Endothelial cell of umbilical vein (primary cell): ENCODE data around the gene PALD1. TPM values are rescaled to one million over a fixed set of nuclear protein-coding genes. Genes with fewer than 3 reads are reported as not detected.

Experiments
- BruUV-seq: library from RNA; stranded (reverse); fragments of 400-500 nt; replicated peaks from 2 replicates; lab custom pipeline; 2021; lab: Mats Ljungman, UMichigan
- CTCF ChIA-PET: fragments of 300-600, 350-600 bp; sonication (Branson Sonifier 250); formaldehyde crosslinking; loops from one replicate; lab custom pipeline; 2021; ENCODE audit warnings: antibody characterized with exemption, inconsistent platforms; lab: Charles Lee
- POLR2A ChIA-PET: fragments of 300-600, 350-600 bp; sonication (Branson Sonifier 250); formaldehyde crosslinking; loops from one replicate; lab custom pipeline; 2021; ENCODE audit warnings: antibody characterized with exemption, inconsistent platforms; lab: Charles Lee
- DNase-seq: peaks from one replicate; pipeline ENCODE4 v3.0.0-alpha.2; 2011; ENCODE audit warnings: low read depth, low spot score
- FAIRE-seq: peaks from 2 replicates; lab custom pipeline; 2011; peaks lifted over from hg19 to GRCh38; lab: Jason Lieb, UNC
- H2AFZ ChIP-seq: 2 replicates; pipeline ENCODE4 v1.6.0; 2012; ENCODE audit warnings: low read depth, low read length, control low read depth, inconsistent platforms
- H3K27ac ChIP-seq: 2 replicates; pipeline ENCODE4 v1.5.1; 2011; ENCODE audit warnings: low read depth, mild to moderate bottlenecking, control low read depth, low read length, moderate library complexity; ENCODE audit not compliant: insufficient read depth
- H3K27me3 ChIP-seq, 2 experiments: 2 replicates each; pipeline versions ENCODE4 v1.6.0 to v1.6.1; 2011; ENCODE audit warnings: low read length in 2 of 2, mixed read lengths in 1 of 2; ENCODE audit not compliant: control insufficient read depth in 2 of 2, insufficient read depth in 2 of 2
- H3K36me3 ChIP-seq, 2 experiments: 2 replicates in 1 of 2; 3 replicates in 1 of 2; pipeline ENCODE4 v1.5.1; 2011; ENCODE audit warnings: low read length in 2 of 2, mild to moderate bottlenecking in 1 of 2, moderate library complexity in 1 of 2; ENCODE audit not compliant: control insufficient read depth in 2 of 2, insufficient read depth in 2 of 2; ENCODE audit errors: extremely low read depth in 1 of 2
- H3K4me1 ChIP-seq: 3 replicates; pipeline ENCODE4 v1.5.1; 2011; ENCODE audit warnings: mild to moderate bottlenecking, low read length; ENCODE audit not compliant: control insufficient read depth, insufficient read depth; ENCODE audit errors: extremely low read depth
- H3K4me2 ChIP-seq: 2 replicates; pipeline ENCODE4 v1.6.1; 2011; ENCODE audit warnings: low read length, control low read depth, mixed read lengths; ENCODE audit not compliant: insufficient read depth
- H3K4me3 ChIP-seq, 3 experiments: fragments of 200-600 bp in 1 of 3; sonication (generic), shearing (Covaris generic) in 1 of 3; replicated peaks in 1 of 3; 2 replicates each; pipeline ENCODE4 v1.5.1; 2011 to 2016; ENCODE audit warnings: control low read depth in 3 of 3, low read length in 3 of 3, mild to moderate bottlenecking in 2 of 3, inconsistent platforms in 1 of 3, low read depth in 1 of 3, moderate library complexity in 1 of 3; ENCODE audit not compliant: insufficient read depth in 1 of 3
- H3K79me2 ChIP-seq: 2 replicates; pipeline ENCODE4 v1.6.0; 2012; ENCODE audit warnings: low read length, inconsistent platforms; ENCODE audit not compliant: control insufficient read depth, insufficient read depth
- H3K9ac ChIP-seq: replicated peaks from 2 replicates; pipeline ENCODE3; 2011; ENCODE audit warnings: low read length, control low read depth; ENCODE audit not compliant: insufficient read depth; ENCODE audit errors: extremely low read depth
- H3K9me1 ChIP-seq: replicated peaks from 3 replicates; pipeline ENCODE4 v1.6.0; 2011; ENCODE audit warnings: mild to moderate bottlenecking, low read length; ENCODE audit not compliant: control insufficient read depth, insufficient read depth; ENCODE audit errors: extremely low read depth
- H3K9me3 ChIP-seq: replicated peaks from 2 replicates; pipeline ENCODE4 v1.5.1; 2012; ENCODE audit warnings: low read length, inconsistent platforms; ENCODE audit not compliant: control insufficient read depth, insufficient read depth
- H4K20me1 ChIP-seq: replicated peaks from 2 replicates; pipeline ENCODE3; 2011; ENCODE audit warnings: mild to moderate bottlenecking, low read length; ENCODE audit not compliant: control insufficient read depth, insufficient read depth; ENCODE audit errors: extremely low read depth
- CTCF ChIP-seq, 2 donors: IDR thresholded peaks; 1 replicate in 1 of 2; 2 replicates in 1 of 2; pipeline ENCODE4 v1.5.1; 2011; ENCODE audit warnings: low read length in 2 of 2, mild to moderate bottlenecking in 2 of 2, moderate library complexity in 2 of 2, control low read depth in 1 of 2, inconsistent platforms in 1 of 2, low read depth in 1 of 2; ENCODE audit not compliant: insufficient read depth in 1 of 2; ENCODE audit errors: extremely low read depth in 1 of 2
- EZH2 ChIP-seq: IDR thresholded peaks from 2 replicates; pipeline ENCODE4 v1.6.1; 2012; ENCODE audit warnings: borderline replicate concordance, low read depth, mild to moderate bottlenecking, moderate library complexity, low read length, inconsistent platforms; ENCODE audit not compliant: severe bottlenecking
- FOS ChIP-seq: IDR thresholded peaks from 2 replicates; pipeline ENCODE4 v1.6.1; 2011; ENCODE audit warnings: mild to moderate bottlenecking, low read length, moderate library complexity, borderline replicate concordance; ENCODE audit not compliant: insufficient read depth
- GATA2 ChIP-seq: IDR thresholded peaks from 2 replicates; pipeline ENCODE4 v1.7.0; 2011; ENCODE audit warnings: low read depth, mild to moderate bottlenecking, moderate library complexity, mixed read lengths, low read length; ENCODE audit not compliant: insufficient read length, insufficient read depth
- JUN ChIP-seq: IDR thresholded peaks from 2 replicates; pipeline ENCODE4 v1.6.1; 2011; ENCODE audit warnings: borderline replicate concordance, low read depth; ENCODE audit not compliant: insufficient read length, insufficient read depth
- MAX ChIP-seq: IDR thresholded peaks from 2 replicates; pipeline ENCODE4 v1.6.1; 2011; ENCODE audit not compliant: insufficient read depth, insufficient read length
- MYC ChIP-seq: IDR thresholded peaks from one replicate; pipeline ENCODE4 v1.6.1; 2011; ENCODE audit warnings: mild to moderate bottlenecking, low read depth, low read length
- POLR2A ChIP-seq: IDR thresholded peaks from 2 replicates; pipeline ENCODE4 v1.6.1; 2012; ENCODE audit warnings: low read depth, mild to moderate bottlenecking, control low read depth, low read length
- POLR2AphosphoS5 ChIP-seq: IDR thresholded peaks from 2 replicates; pipeline ENCODE4 v1.6.1; 2012; ENCODE audit warnings: low read depth, mild to moderate bottlenecking, control low read depth, low read length, moderate library complexity; ENCODE audit not compliant: insufficient read depth
- dilution Hi-C: fragments of 300-500 bp; cut with MboI; formaldehyde crosslinking; loops from one replicate; pipeline ENCODE4 v1.15.0; 2019; ENCODE audit warnings: low sequenced_read_pairs; ENCODE audit not compliant: extremely low pct_ligation_motif_present
- intact Hi-C: fragments of 100-400 bp; cut with micrococcal nuclease; formaldehyde crosslinking; loops from one replicate; pipeline ENCODE4 v1.10.0; 2022
- polyA plus RNA-seq, 4 experiments: library from polyadenylated mRNA; depleted of rRNA in 3 of 4; stranded (reverse) in 3 of 4; unstranded in 1 of 4; fragments of >200 nt; gene quantifications; 2 replicates each; pipeline versions ENCODE4 v1.2.1 to v1.2.3, GENCODE V29; 2011 to 2012; ENCODE audit warnings: missing spikeins in 1 of 4
- total RNA-seq: library from RNA; stranded (reverse); gene quantifications from 2 replicates; pipeline ENCODE4 v1.2.3, GENCODE V29; 2021

The PALD1 gene
- total and polyA plus RNA-seq, 2 donors (not counting 3 experiments of a cell fraction or from before 2014, with no cell fraction given), result 16.6 to 73.3 TPM

- CTCF ChIA-PET, result no interaction called here
- FAIRE-seq, result no peak
- no peak within 1 kb of the TSS for H2AFZ ChIP-seq
Measured at GRCh38 chr10:70602665-70603448, 124.3 kb downstream of the PALD1 start, which contains the start of gene PRF1. Gene PRF1 (minus strand): TSS chr10:70602741. CDS start chr10:70600902, 1,839 bp downstream.

More at GRCh38 chr10:70602665-70603448, 124.3 kb downstream of the PALD1 start, which contains the start of gene PRF1:
- BruUV-seq, result no TSS peak
- DNase-seq, result no peak
- Histone ChIP-seq H3K9me3 (no peaks in the 10 kb centered on the region), H3K9ac (no peak within 1 kb of the TSS), H3K4me3 (no peak within 1 kb of the TSS), H3K79me2 (no peaks in the 10 kb centered on the region), H3K36me3 (no peaks in the 10 kb centered on the region), H4K20me1 (no peaks in the 10 kb centered on the region), H3K9me1 (no peaks in the 10 kb centered on the region), H3K4me1 (no peaks in the 10 kb centered on the region), H3K27me3 (peaks cover 0 to 4% of the 10 kb centered on the region in 2 experiments), H3K4me2 (no peak within 1 kb of the TSS), H3K27ac (no peak within 1 kb of the TSS)
- dilution Hi-C loops (no loop called here), intact Hi-C loops (no loop called here)
- TF ChIP-seq FOS (no peak), MYC (no peak), POLR2AphosphoS5 (no peak), EZH2 (no peak), GATA2 (no peak), CTCF (IDR thresholded peaks at IDR 0.05; ENCODE audit: extremely low read depth in 1 of 2, insufficient read depth in 1 of 2, low read depth in 1 of 2, low read length in 2 of 2) (no peak), POLR2A (no peak), MAX (no peak), JUN (no peak)
- POLR2A ChIA-PET, result no interaction called here
